ENCODE data around the gene CTNNA2. TPM values are rescaled to one million over a fixed set of nuclear protein-coding genes. Genes with fewer than 3 reads are reported as not detected.

The CTNNA2 gene
- total and polyA plus RNA-seq, 8 donors, result 0.28 to 5.7 (median 0.44) TPM; not detected in 4

GRCh38 chr2:79702905-79703304 is 190.1 kb downstream of the CTNNA2 start:
- H3K36me3 ChIP-seq, result no peaks in the 10 kb centered on the region
- 45 to 65% (median 57%) methylated on average over 1 of the region's 1 CpG for WGBS, 5 donors
- no peaks in the 10 kb centered on the region for H3K27me3 ChIP-seq
- H3K4me3 ChIP-seq, result no peak overlapping the region
- TF ChIP-seq POLR2AphosphoS5 (IDR thresholded peaks at IDR 0.05) (no peak), POLR2A (IDR thresholded peaks at IDR 0.05) (no peak), EP300 (IDR thresholded peaks at IDR 0.05) (no peak)
- TF ChIP-seq, protein P1, sequence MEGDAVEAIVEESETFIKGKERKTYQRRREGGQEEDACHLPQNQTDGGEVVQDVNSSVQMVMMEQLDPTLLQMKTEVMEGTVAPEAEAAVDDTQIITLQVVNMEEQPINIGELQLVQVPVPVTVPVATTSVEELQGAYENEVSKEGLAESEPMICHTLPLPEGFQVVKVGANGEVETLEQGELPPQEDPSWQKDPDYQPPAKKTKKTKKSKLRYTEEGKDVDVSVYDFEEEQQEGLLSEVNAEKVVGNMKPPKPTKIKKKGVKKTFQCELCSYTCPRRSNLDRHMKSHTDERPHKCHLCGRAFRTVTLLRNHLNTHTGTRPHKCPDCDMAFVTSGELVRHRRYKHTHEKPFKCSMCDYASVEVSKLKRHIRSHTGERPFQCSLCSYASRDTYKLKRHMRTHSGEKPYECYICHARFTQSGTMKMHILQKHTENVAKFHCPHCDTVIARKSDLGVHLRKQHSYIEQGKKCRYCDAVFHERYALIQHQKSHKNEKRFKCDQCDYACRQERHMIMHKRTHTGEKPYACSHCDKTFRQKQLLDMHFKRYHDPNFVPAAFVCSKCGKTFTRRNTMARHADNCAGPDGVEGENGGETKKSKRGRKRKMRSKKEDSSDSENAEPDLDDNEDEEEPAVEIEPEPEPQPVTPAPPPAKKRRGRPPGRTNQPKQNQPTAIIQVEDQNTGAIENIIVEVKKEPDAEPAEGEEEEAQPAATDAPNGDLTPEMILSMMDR (IDR thresholded peaks at IDR 0.05), result no peak
- no peaks in the 10 kb centered on the region for H3K4me1 ChIP-seq
- intact Hi-C loops (cut with DNase I; ENCODE audit: low total_unique reads), result no loop called here
- H3K9me3 ChIP-seq, result no peaks in the 10 kb centered on the region
- DNase-seq, result no peak
- no peak overlapping the region for H3K27ac ChIP-seq

DNA sequence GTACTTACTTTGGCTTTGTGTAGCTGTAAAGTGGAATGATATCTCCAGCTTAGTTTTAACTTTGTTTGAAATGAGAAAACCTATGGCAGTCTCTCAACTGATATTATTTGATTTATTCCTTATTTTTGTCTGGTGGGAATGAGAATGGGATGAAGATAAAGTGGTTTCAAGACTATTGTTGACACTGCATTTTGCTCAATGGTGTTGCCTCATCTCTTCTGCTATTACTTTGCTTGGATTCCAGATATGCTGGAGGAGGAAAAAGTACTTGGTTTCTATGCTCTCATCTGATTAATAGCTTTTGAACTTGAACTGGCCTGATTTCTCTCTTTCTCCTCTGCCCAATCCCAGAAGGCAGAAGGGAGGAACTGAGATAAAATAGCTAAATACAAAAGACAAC is 198.2 kb downstream of the CTNNA2 start:
- intact Hi-C loops (cut with DNase I; ENCODE audit: low total_unique reads), result no loop called here
- Histone ChIP-seq H3K9me3 (no peaks in the 10 kb centered on the region), H3K27ac (no peak overlapping the region), H3K27me3 (no peaks in the 10 kb centered on the region), H3K4me1 (no peaks in the 10 kb centered on the region), H3K36me3 (no peaks in the 10 kb centered on the region), H3K4me3 (no peak overlapping the region)
- DNase-seq, result peak in 1 of 2 donors; percentile 20
- TF ChIP-seq POLR2AphosphoS5 (IDR thresholded peaks at IDR 0.05), result no peak
- TF ChIP-seq POLR2A (IDR thresholded peaks at IDR 0.05), result no peak
- TF ChIP-seq EP300 (IDR thresholded peaks at IDR 0.05), result no peak
- TF ChIP-seq, protein P1 (IDR thresholded peaks at IDR 0.05), result no peak

- no peak overlapping the region for H3K27ac ChIP-seq
- intact Hi-C loops (cut with DNase I; ENCODE audit: low total_unique reads), result no loop called here
- H3K36me3 ChIP-seq, result no peaks in the 10 kb centered on the region
- DNase-seq, result no peak
- no peak for TF ChIP-seq EP300 (IDR thresholded peaks at IDR 0.05)
- TF ChIP-seq, protein P1 (IDR thresholded peaks at IDR 0.05), result no peak
- TF ChIP-seq POLR2A (IDR thresholded peaks at IDR 0.05), result no peak
- no peak for TF ChIP-seq POLR2AphosphoS5 (IDR thresholded peaks at IDR 0.05)
- no peaks in the 10 kb centered on the region for H3K4me1 ChIP-seq
- H3K4me3 ChIP-seq, result no peak overlapping the region
- no peaks in the 10 kb centered on the region for H3K27me3 ChIP-seq
- no peaks in the 10 kb centered on the region for H3K9me3 ChIP-seq
- 54 to 75% (median 69%) methylated on average over 4 of the region's 4 CpGs for WGBS, 5 donors
These were observed 200.4 kb downstream of the CTNNA2 start for GRCh38 chr2:79713131-79713785.

- Histone ChIP-seq H3K4me1 (no peaks in the 10 kb centered on the region), H3K27me3 (no peaks in the 10 kb centered on the region), H3K36me3 (no peaks in the 10 kb centered on the region), H3K27ac (no peak overlapping the region), H3K9me3 (no peaks in the 10 kb centered on the region), H3K4me3 (no peak overlapping the region)
- DNase-seq, result no peak
- TF ChIP-seq POLR2AphosphoS5 (IDR thresholded peaks at IDR 0.05) (no peak), EP300 (IDR thresholded peaks at IDR 0.05) (no peak), POLR2A (IDR thresholded peaks at IDR 0.05) (no peak)
- TF ChIP-seq, protein P1 (IDR thresholded peaks at IDR 0.05), result no peak
- WGBS, 5 donors, result 85 to 89% (median 88%) methylated on average over 1 of the region's 1 CpG
- intact Hi-C loops (cut with DNase I; ENCODE audit: low total_unique reads), result no loop called here
These were observed 201.4 kb downstream of the CTNNA2 start for GRCh38 chr2:79714283-79714682.
